Psoas muscle (tissue), 8 donors: ENCODE data around the gene PC. TPM values are rescaled to one million over a fixed set of nuclear protein-coding genes. Genes with fewer than 3 reads are reported as not detected.

Source experiments
- ATAC-seq, 4 donors: fragments of 200-7000 bp; cut with Tn5 transposase; one replicate each; pipeline ENCODE4 v1.9.1; 2020; ENCODE audit warnings: moderate library complexity in 3 of 4, mild to moderate bottlenecking in 2 of 4
- DNase-seq, 2 donors: peaks; one replicate each; pipeline ENCODE4 v3.0.0-alpha.2; 2020
- H3K27ac ChIP-seq: fragments of 200-600 bp; one replicate; pipeline ENCODE4 v1.8.0; 2022
- H3K27me3 ChIP-seq, 3 donors: fragments of 200-600 bp in 1 of 3; one replicate each; pipeline versions ENCODE4 v1.6.1 to v1.8.0; 2013 to 2022; ENCODE audit warnings: low read length in 2 of 3, mild to moderate bottlenecking in 2 of 3, moderate library complexity in 1 of 3; ENCODE audit not compliant: insufficient read depth in 3 of 3
- H3K36me3 ChIP-seq, 2 donors: fragments of 200-600 bp in 1 of 2; one replicate each; pipeline versions ENCODE4 v1.6.1 to v1.8.0; 2013 to 2022; ENCODE audit warnings: low read depth in 1 of 2, mild to moderate bottlenecking in 1 of 2, moderate library complexity in 1 of 2; ENCODE audit not compliant: insufficient read depth in 1 of 2
- H3K4me1 ChIP-seq: fragments of 200-600 bp; one replicate; pipeline ENCODE4 v1.8.0; 2022
- H3K4me3 ChIP-seq: fragments of 200-600 bp; one replicate; pipeline ENCODE4 v1.8.0; 2022; ENCODE audit warnings: mild to moderate bottlenecking
- H3K9me3 ChIP-seq: fragments of 200-600 bp; one replicate; pipeline ENCODE4 v1.8.0; 2022
- WGBS, 3 donors: extraction: QIAGEN DNeasy Blood & Tissue Kit; methylation state at CpG; one replicate each; pipeline versions ENCODE4 v1.1.6 to v1.1.7; 2013; 5-methylcytosine and 5-hydroxymethylcytosine counted together
- intact Hi-C, 2 donors: fragments of 100-400 bp; cut with DNase I; formaldehyde crosslinking; loops; one replicate each; pipeline versions ENCODE4 v1.11.0 to v1.14.2; 2022
- polyA plus RNA-seq, 3 donors: library from polyadenylated mRNA; stranded (reverse); fragments of 200-250 nt; gene quantifications; one replicate each; pipeline ENCODE4 v1.2.3, GENCODE V29; 2013
- total RNA-seq, 4 donors: library from RNA; stranded (reverse); fragmentation: NEBNext Ultra II Directional in 2 of 4; extraction: Animal tissue kit (Norgen Biotek cat#: 25700) in 2 of 4; gene quantifications; one replicate each; pipeline versions ENCODE4 v1.2.1 to v1.2.4, GENCODE V29; 2021 to 2023
- TF ChIP-seq, protein P1 (sequence below): fragments of 200-600 bp; IDR thresholded peaks from one replicate; pipeline ENCODE4 v1.8.0; 2022; ENCODE audit warnings: antibody characterized with exemption
- donor health status: healthy with polysubstance abuse.
- donor health status: DM: no; HTN: no; CAD: no; lungs with moderate emphysema.
- donor health status: Bipolar disorder and iron deficiency.
- donor health status: healthy.
- donor health status: DM: yes; HTN: yes; CAD: no.
- donor health status: DM: no; HTN: no; CAD: no.
- donor health status: DM: no; HTN: no; CAD: no.
- donor health status: DM: yes; HTN: yes; CAD: no.

Gene PC
- total and polyA plus RNA-seq, 7 donors, result 11.1 to 48.8 (median 18.3) TPM

GRCh38 chr11:66875378-66875777 lies 82.8 kb downstream of the PC start:
- H3K36me3 ChIP-seq, result peaks cover 0 to 15% of the 10 kb centered on the region in 2 donors
- H3K4me1 ChIP-seq, result peaks cover 15% of the 10 kb centered on the region
- H3K4me3 ChIP-seq, result no peak overlapping the region
- intact Hi-C loops, result no loop called here
- no peak overlapping the region for H3K27ac ChIP-seq
- TF ChIP-seq, protein P1, sequence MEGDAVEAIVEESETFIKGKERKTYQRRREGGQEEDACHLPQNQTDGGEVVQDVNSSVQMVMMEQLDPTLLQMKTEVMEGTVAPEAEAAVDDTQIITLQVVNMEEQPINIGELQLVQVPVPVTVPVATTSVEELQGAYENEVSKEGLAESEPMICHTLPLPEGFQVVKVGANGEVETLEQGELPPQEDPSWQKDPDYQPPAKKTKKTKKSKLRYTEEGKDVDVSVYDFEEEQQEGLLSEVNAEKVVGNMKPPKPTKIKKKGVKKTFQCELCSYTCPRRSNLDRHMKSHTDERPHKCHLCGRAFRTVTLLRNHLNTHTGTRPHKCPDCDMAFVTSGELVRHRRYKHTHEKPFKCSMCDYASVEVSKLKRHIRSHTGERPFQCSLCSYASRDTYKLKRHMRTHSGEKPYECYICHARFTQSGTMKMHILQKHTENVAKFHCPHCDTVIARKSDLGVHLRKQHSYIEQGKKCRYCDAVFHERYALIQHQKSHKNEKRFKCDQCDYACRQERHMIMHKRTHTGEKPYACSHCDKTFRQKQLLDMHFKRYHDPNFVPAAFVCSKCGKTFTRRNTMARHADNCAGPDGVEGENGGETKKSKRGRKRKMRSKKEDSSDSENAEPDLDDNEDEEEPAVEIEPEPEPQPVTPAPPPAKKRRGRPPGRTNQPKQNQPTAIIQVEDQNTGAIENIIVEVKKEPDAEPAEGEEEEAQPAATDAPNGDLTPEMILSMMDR, result no peak
- ATAC-seq, result no peak
- WGBS, 3 donors, result 87 to 89% (median 88%) methylated on average over 13 of the region's 13 CpGs
- H3K9me3 ChIP-seq, result no peaks in the 10 kb centered on the region
- peak in 1 of 2 donors; percentile 15 for DNase-seq
- H3K27me3 ChIP-seq, result no peaks in the 10 kb centered on the region

DNA sequence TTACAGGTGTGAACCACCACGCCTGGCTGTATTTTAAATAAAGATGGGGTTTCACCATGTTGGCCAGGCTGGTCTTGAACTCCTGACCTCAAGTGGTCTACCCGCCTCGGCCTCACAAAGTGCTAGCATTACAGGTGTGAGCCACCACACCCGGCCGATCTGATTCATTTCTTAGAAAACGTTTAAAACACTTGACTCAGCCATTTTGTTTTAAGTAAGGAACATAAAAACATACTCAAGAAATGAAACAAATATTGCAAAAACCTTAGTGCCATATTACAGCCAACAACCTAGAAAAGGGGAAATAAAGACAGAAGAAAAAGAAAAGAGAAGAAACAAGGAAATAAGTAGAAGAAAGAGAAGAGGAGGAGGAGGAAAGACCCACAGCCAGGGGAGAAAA lies 84.0 kb downstream of the PC start:
- Histone ChIP-seq H3K9me3 (no peaks in the 10 kb centered on the region), H3K4me3 (no peak overlapping the region), H3K4me1 (peaks cover 13% of the 10 kb centered on the region), H3K36me3 (peaks cover 0 to 25% of the 10 kb centered on the region in 2 donors), H3K27me3 (no peaks in the 10 kb centered on the region), H3K27ac (no peak overlapping the region)
- DNase-seq, result no peak
- intact Hi-C loops, result no loop called here
- WGBS, 3 donors, result 88 to 90% (median 89%) methylated on average over 6 of the region's 6 CpGs
- ATAC-seq, result no peak
- TF ChIP-seq, protein P1, result no peak

- Histone ChIP-seq H3K27ac (no peak overlapping the region), H3K36me3 (peaks cover 0 to 28% of the 10 kb centered on the region in 2 donors), H3K4me1 (no peaks in the 10 kb centered on the region), H3K27me3 (no peaks in the 10 kb centered on the region), H3K9me3 (no peaks in the 10 kb centered on the region), H3K4me3 (no peak overlapping the region)
- TF ChIP-seq, protein P1, result no peak
- ATAC-seq, result no peak
- intact Hi-C loops, result no loop called here
- DNase-seq, result no peak
- WGBS, 3 donors, result 93 to 97% (median 95%) methylated on average over 17 to 18 of the region's 18 CpGs
Measured at GRCh38 chr11:66871521-66871901, 86.7 kb downstream of the PC start.

DNA sequence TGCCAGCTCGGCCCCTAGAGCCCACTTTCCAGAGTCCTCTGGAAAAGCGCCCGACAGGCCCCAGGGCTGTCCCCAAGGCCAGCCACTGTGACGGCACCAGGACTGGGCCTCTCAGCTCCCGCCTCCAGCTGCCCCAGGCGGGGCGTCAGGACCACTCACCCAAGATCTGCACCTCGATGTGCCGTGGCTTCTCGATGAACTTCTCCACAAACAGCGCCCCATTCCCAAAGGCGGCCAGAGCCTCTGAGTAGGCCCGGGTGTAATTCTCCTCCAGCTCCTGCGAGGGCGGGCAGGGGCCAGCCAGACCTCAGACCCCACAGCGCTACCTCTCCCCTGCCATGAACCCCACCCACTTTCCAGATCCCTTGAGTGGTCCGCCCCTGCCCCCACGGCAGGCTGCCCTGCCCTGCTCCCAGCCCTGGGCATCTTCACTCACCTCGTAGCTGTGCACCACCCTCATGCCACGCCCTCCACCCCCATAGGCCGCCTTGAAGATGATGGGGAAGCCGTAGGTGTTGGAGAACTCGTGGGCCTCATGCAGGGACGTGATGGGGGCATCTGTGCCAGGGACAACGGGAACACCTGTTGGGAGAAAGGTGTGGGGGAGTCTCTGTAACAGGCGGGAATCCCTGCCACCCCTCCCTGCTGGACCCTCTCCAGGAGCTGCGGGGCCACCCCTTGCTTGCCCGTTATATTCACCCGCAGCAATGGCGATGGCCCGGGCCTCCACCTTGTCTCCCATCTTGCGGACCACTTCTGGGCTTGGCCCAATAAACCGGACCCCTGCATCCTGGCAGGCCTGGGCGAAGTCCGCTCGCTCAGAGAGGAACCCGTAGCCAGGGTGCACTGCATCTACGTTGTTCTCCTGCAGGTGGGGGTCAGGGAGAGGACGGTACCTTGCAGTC lies 87.3 kb downstream of the PC start:
- 93 to 95% (median 93%) methylated on average over 38 to 39 of the region's 39 CpGs for WGBS, 3 donors
- DNase-seq, result no peak

More for the DNA sequence above, 87.3 kb downstream of the PC start:
- no peak overlapping the region for H3K4me3 ChIP-seq
- H3K4me1 ChIP-seq, result no peaks in the 10 kb centered on the region
- H3K9me3 ChIP-seq, result no peaks in the 10 kb centered on the region
- H3K27ac ChIP-seq, result no peak overlapping the region
- no peaks in the 10 kb centered on the region for H3K27me3 ChIP-seq
- intact Hi-C loops, result no loop called here
- H3K36me3 ChIP-seq, result peaks cover 0 to 28% of the 10 kb centered on the region in 2 donors
- TF ChIP-seq, protein P1, result no peak
- no peak for ATAC-seq
